Measurements from ENCODE around the gene HYDIN.
"Not testable (repeated sequence)": the region's sequence is repeated elsewhere in the genome, so short reads cannot be mapped to it uniquely, and the experiment has no call there.

The HYDIN gene

DNA sequence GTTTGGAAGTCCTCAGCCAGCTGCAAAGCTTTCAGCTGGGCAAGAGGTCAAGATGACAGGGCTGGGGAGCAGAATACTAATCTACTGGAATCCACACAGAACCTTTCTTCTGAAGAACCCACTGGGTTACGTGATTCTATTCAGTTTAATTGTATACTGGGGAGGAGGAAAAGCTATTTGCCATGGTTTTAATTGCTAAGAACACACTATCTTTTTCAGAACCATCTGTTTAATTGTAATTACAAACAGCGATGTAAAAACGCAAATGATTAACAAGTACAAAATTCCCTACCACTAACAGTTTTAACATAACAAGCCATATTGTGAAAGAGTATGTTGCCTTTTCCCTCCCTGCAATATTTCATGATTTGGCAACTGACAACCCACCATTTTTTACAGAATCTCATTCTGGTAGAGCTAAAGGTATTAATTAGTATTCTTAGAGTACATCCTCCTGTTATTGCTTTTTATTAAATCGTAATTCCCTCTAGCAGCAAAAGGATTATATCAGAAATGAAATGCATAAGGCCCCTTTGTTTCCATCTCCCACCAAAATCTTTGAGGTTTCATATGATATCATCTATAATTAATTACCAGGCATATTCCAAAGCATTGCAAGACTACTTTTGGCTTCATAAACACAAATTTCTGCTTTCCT, 12.1 kb downstream of the HYDIN start:
- peak; percentile 89 for DNase-seq

DNA sequence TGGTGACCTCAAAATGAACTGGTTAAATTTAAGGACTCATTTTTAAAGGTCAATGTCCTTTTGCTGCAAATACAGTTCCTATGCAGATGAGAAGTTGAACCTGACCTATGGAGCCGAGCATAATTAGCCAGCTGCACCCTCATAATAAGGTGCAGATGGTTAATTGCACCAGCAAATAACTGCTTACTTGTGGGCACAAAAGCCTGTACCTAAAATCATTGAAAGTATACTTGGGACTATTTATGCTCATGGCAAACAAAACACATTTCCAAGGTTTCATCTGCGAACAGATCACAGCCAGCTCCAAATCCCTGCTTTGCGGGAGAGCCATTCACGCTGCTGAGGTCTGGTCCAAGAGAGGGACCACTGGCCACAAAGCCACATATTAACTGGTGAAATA, 13.0 kb downstream of the HYDIN start:
- peak; percentile 92 for DNase-seq

- peak; percentile 63 for DNase-seq
Observed at GRCh38 chr16:71216714-71217113, 13.8 kb downstream of the HYDIN start.

GRCh38 chr16:71214746-71215381, 15.7 kb downstream of the HYDIN start:
- peak; percentile 88 for DNase-seq

DNA sequence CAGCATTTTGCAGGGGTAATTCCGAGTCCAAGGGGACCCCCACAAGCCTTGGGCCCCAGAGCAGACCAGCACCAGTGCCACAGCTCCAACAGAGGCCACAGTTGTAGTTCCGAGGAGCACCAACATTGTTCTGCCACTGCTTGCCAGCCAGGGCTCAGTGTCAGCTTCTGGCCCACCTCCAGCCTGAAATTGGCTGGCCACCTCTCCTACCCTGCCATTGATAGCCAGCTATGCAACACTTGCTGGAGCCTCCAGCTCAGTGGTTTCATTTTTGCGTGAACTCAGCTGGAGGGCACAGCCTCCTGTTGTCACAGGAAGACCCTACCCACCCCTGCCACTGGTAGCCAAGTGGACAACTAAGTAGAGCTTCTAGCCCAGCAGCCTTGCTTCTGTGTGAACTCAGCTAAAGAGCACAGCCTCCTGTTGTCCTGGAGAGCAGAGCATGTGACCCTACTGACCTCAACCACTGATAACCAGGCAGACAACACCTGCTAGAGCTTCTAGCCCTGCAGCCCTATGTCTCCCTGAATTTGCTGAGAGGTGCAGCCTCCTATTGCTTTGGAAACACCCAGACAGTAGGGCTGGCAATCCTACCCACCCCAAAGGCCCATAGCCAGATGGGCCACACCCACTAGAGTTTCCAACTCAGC, 24.9 kb downstream of the HYDIN start:
- DNase-seq = no peak

DNA sequence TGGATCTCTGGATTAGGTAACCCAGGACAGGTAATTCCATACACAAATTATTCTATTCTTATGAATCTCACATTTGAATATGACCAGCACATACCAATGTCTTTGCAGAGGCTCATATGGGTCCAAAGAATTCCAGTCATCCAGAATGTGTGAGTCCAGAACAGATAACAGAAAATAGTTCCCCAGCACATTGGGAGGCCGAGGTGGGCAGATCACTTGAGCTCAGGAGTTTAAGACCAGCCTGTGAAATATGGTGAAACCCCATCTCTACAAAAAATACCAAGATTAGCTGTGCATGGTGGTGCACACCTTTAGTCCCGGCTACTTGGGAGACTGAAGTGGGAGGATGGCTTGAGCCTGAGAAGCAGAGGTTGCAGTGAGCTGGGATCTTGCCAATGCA, 26.9 kb downstream of the HYDIN start:
- DNase-seq = no peak

DNA sequence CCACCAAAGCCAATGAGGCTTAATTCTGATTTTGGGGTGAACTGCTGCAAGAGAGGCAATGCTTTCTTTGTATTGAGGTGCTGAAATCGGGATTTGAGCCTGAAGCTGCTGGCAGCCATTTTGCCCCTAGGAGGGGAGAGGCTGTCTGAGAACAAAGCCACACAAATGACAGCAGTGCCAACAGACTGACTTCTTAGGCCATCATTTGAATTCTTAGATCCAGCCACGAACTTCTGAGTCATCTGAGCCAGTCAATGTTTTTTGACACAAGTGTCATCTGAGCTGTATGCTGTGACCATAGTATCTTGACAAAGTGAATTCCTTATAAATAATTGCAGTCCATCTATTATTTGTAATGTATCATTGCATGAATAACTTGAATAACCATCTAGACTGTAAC, 29.0 kb downstream of the HYDIN start:
- DNase-seq = no peak

DNA sequence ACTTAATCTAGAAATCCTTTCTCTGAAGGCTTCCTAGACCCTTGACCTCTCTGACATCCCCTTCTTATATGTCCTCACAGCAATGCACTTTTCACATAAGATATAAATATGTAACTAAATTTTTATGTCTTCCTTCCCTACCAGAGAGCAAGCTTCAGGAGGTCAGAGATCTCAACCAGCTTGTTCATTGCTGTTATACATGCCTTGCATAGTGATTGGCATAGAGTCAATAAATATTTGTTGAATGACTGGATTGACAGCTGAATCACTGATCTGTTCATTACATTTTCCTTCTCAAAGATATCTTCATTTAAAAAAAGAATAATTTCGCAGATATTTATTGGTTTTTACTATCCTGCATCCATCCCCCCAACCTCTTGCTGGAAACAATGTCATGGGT, 29.5 kb downstream of the HYDIN start:
- no peak for DNase-seq

- DNase-seq = no peak
Observed at GRCh38 chr16:71198408-71198807, 32.1 kb downstream of the HYDIN start.

GRCh38 chr16:71192387-71192786, 38.1 kb downstream of the HYDIN start:
- peak; percentile 1 for DNase-seq

- no peak for DNase-seq
Observed at GRCh38 chr16:71188956-71189712, 41.4 kb downstream of the HYDIN start.

DNA sequence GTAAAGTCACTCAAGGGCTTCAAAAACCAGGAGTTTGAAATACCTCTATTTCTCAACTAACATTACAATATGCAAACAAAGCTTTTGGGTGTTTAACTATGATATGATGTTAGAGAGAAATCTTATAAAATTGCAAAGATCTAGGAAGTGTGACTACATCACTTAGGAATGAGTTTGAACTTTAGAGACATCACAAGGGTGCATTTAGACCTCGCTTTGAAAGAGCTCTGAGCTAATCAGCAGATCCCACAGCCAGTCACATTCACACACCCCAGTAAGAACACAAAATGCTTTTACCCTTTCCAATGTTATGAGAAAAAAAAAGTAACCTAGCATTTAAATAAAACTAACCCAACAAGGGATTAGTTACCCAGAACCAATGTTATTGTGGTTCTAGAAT, 45.2 kb downstream of the HYDIN start:
- DNase-seq = no peak

- no peak for DNase-seq
Observed at GRCh38 chr16:71179569-71179968, 51.0 kb downstream of the HYDIN start.

DNA sequence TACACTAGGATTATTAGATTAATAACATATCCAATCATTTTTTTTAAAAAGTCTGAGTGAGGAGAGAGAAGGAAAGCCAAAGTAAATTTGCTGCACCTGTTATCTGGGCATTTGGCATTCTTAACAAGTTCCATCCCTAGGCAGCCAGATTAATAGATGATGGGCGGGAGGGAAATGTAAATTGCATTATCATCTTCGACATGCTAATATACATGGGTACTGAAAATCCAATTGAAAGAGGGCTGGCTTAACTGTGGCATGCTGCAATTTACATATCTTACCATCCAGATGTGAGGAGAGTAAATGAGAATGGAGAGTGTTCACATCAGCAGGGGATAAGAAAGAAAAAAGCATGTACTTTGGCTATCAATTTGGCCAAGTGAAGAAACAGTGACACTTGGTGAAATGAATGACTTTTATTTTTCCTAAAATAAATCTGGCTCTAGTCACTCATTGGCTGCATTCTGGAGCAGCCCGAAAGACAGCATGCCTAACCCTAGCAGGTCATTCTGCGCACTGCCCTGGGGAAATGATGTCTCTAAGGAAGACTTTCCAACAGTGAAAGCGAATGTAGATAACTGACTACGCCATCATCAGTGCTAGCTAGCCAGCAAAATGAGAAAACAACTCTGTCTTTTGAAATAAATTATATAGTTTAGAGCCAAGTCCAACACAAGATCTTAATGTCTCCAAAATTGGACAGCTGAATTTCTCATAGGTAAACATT, 57.9 kb downstream of the HYDIN start:
- peak; percentile 12 for DNase-seq

GRCh38 chr16:71161007-71161406, 69.5 kb downstream of the HYDIN start:
- DNase-seq = not testable (repeated sequence)

- not testable (repeated sequence) for DNase-seq
Observed at GRCh38 chr16:71157278-71157677, 73.2 kb downstream of the HYDIN start.

DNA sequence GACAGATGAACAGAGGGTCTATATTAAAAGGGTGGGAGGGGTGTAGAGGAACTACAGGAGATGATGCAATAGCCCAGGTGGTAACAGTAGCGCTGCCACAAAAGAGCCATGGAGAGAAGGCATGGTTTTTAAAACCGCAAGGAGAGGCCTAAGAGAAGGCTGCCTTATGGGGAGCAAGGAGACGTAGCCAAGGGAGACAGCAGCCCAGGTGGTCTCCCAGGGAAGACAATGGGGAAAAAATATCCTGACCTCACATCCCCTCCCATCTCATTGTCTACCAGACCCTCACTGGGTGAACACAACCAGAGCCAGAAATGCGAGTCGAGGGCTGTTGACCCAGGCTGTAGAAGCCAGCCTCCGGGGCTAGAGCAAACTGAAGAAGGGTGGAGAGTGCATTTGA, 77.2 kb downstream of the HYDIN start:
- not testable (repeated sequence) for DNase-seq

DNA sequence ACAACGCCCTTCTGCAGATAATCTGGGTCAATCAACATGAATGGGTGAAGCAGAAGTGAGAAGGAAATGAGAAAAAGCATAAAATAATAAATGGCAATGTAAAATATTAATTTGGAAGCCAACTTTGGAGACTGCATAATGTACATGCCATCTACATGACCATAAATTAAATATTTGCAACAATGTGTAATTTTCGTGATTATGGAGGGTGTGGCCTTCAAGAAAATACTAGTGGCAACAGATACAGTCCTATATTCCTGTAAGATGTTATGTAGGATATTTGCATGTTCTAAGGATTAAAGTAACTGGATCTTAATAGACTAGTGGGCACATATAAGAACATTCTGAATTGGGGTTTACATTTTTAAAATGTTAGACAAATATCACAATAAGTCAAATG, 78.9 kb downstream of the HYDIN start:
- not testable (repeated sequence) for DNase-seq

- not testable (repeated sequence) for DNase-seq
Observed at GRCh38 chr16:71143246-71143645, 87.3 kb downstream of the HYDIN start.

DNA sequence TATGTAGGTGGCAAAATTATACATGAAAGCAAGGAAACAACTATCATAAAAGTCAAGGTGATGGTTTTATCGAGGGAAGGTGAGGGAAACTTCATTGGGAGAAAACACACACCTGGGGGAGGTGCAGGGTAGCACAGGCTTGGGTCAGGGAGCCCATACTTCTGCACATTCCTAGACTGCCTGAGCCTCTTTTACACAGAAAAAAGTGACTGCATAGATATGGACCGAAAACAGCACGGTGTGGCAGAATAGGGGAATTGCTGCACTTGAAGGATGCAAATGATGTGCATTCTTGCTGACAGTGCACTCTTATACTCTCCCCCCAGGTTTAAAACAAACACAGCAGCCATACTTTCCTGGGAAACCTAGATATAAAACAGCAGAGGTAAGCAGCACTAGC, 120.0 kb downstream of the HYDIN start:
- not testable (repeated sequence) for DNase-seq

DNA sequence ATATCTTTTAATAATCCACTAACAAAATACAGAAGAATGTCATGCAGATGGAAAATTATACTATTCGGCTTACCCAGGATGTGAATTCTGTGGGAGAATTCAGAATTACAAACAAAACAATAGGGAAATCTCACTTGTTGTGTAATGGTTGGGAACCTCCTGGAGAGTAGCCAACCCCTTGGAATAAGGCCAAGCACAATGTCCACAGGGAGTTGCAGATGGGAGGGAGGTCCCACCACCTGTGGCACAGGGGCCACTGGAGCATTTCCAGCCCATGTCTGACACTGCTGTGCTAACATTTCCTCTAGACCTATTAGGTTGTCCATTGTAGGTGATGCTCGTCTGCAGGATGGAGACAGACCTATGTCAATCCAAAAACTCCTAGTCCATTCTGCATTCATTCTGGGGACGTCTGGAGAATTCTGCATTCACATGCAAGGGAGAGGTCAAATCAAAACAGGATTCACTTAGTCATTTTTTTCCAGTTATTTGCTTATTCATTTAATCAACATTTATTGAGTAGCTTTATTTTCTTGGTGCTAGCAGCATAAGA, 120.8 kb downstream of the HYDIN start:
- not testable (repeated sequence) for DNase-seq

DNA sequence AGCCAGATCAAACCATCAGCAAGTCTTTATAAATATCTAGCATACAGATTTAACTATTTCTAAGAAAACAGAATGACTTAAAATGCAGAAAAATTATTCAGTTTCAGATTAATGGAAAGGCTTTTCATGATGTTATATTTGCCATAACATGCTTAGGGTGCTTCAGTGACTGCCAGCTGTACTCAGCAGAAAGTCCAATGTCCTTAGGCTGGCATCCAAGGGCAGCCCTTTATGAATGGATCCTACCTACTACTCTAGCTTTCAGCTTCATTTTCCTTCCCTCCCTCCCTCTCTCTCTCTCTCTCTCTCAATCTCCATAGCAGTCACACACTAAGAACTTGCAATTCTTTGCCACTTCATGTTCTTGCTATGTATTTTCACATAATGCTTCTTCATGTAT, 124.6 kb downstream of the HYDIN start:
- DNase-seq = not testable (repeated sequence)

DNA sequence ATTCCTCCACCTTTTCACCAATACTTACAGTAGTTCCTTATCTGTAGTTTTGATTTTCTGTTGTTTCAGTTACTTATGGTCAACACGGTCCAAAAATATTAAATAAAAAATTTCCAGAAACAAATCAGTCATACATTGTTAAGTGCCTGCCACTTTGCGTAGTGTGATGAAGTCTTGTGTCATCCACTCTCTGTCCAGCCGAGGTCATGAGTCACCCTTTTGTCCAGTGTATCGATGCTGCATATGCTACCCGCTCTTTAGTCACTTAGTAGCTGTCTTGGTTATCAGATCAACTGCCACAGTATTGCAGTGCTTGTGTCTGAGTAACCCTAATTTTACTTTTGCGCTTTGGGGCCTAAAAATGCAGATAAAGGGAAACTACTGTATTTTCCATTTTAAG, 146.9 kb downstream of the HYDIN start:
- not testable (repeated sequence) for DNase-seq
